Nephron (organoid): ENCODE results near the gene LRRC26.

ENCODE experiments used
- H3K27ac Mint-ChIP-seq, 3 experiments: 2 replicates each; pipeline ENCODE4 v1.8.0; 2020; ENCODE audit warnings: mixed read lengths in 3 of 3, mild to moderate bottlenecking in 2 of 3, moderate library complexity in 1 of 3
- H3K27me3 Mint-ChIP-seq: 2 replicates; pipeline ENCODE4 v1.8.0; 2021; ENCODE audit warnings: low read depth, mild to moderate bottlenecking, moderate library complexity, mixed read lengths
- H3K36me3 Mint-ChIP-seq: 2 replicates; pipeline ENCODE4 v1.8.0; 2020; ENCODE audit warnings: low read depth, mixed read lengths
- H3K4me1 Mint-ChIP-seq: 2 replicates; pipeline ENCODE4 v1.8.0; 2020; ENCODE audit warnings: mixed read lengths
- H3K4me3 Mint-ChIP-seq, 3 experiments: 2 replicates each; pipeline ENCODE4 v1.8.0; 2020; ENCODE audit warnings: mild to moderate bottlenecking in 3 of 3, mixed read lengths in 3 of 3, moderate library complexity in 2 of 3
- H3K9me3 Mint-ChIP-seq: 2 replicates; pipeline ENCODE4 v1.8.0; 2020; ENCODE audit warnings: mixed read lengths
- TF ChIP-seq, protein P1 (sequence below), 3 experiments: fragments of 200-600 bp; sonication (generic); IDR thresholded peaks; one replicate each; pipeline ENCODE4 v1.5.0; 2021; ENCODE audit warnings: antibody characterized with exemption in 3 of 3; ENCODE audit not compliant: unreplicated experiment in 3 of 3

The LRRC26 gene

DNA sequence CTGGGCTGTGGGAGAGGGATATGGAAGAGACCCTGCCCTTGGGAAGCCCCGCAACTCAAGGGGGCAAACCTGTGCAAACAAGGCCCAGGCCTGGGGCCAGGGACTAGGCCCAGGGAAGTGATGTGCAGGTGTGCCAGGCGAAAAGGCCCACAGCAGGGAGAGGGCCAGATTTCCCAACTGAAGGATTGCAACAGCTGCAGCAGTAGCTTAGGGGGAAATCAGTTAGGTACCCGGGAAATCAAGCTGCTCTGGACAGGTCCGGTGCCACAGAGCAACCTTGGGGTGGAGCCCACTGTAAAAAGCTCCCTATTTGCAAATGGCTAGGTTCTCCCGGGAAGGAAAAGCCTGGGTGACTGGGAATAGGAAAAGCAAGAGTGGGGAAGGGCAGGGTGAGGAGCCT is 20.5 kb downstream of the LRRC26 start:
- H3K4me3 Mint-ChIP-seq: no peak overlapping the region
- H3K36me3 Mint-ChIP-seq: no peaks in the 10 kb centered on the region
- TF ChIP-seq, protein P1, sequence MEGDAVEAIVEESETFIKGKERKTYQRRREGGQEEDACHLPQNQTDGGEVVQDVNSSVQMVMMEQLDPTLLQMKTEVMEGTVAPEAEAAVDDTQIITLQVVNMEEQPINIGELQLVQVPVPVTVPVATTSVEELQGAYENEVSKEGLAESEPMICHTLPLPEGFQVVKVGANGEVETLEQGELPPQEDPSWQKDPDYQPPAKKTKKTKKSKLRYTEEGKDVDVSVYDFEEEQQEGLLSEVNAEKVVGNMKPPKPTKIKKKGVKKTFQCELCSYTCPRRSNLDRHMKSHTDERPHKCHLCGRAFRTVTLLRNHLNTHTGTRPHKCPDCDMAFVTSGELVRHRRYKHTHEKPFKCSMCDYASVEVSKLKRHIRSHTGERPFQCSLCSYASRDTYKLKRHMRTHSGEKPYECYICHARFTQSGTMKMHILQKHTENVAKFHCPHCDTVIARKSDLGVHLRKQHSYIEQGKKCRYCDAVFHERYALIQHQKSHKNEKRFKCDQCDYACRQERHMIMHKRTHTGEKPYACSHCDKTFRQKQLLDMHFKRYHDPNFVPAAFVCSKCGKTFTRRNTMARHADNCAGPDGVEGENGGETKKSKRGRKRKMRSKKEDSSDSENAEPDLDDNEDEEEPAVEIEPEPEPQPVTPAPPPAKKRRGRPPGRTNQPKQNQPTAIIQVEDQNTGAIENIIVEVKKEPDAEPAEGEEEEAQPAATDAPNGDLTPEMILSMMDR (IDR thresholded peaks at IDR 0.05; ENCODE audit: unreplicated experiment in 3 of 3): no peak
- H3K27ac Mint-ChIP-seq: no peak overlapping the region
- peaks cover 48% of the 10 kb centered on the region for H3K27me3 Mint-ChIP-seq
- H3K4me1 Mint-ChIP-seq: no peaks in the 10 kb centered on the region
- no peaks in the 10 kb centered on the region for H3K9me3 Mint-ChIP-seq

DNA sequence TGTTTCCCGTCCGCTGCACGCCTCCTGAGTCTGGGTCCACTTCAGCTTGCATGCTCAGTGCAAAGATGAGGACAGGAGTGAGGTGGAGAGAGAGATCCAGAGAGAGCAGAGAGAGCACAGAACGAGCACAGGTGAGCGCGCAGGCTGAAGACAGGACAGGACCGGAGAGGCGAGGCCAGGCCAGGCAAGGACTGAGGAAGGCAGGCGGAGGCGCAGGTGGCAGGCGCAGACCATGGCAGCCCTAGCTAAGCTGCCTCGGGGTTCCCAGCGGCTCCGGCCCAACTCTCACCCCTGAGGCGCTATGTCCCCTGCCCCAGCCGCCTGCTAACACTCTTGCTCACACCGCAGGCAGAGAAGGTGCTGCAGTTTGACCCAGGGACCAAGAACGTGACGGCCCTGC is 21.2 kb downstream of the LRRC26 start:
- no peaks in the 10 kb centered on the region for H3K4me1 Mint-ChIP-seq
- no peaks in the 10 kb centered on the region for H3K36me3 Mint-ChIP-seq
- TF ChIP-seq, protein P1 (IDR thresholded peaks at IDR 0.05; ENCODE audit: unreplicated experiment in 3 of 3): no peak
- peaks cover 55% of the 10 kb centered on the region for H3K27me3 Mint-ChIP-seq
- H3K9me3 Mint-ChIP-seq: no peaks in the 10 kb centered on the region
- H3K4me3 Mint-ChIP-seq: no peak overlapping the region
- no peak overlapping the region for H3K27ac Mint-ChIP-seq

GRCh38 chr9:137148242-137148641 is 21.6 kb downstream of the LRRC26 start:
- Mint-ChIP-seq H3K4me1 (no peaks in the 10 kb centered on the region), H3K9me3 (no peaks in the 10 kb centered on the region), H3K27me3 (peaks cover 59% of the 10 kb centered on the region)

DNA sequence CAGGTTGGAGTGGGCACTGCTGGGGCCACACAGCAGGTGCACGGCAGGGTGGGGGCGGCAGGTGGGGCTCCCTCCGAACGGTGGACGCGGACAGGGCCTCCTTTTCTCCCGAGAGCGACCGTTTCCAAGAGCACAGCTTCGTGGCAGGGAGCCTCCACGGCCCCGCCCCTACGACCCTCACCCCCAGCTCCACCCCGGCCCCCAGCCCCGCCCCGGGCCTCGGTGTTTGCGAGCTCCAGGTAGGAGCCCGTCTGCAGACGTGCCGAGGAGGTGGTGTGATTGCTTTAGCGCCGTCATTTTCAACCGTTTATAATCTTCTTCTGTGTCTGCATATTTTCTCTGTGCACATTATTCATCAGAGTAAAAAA is 22.1 kb downstream of the LRRC26 start:
- Mint-ChIP-seq H3K27me3 (peaks cover 62% of the 10 kb centered on the region), H3K4me3 (no peak overlapping the region), H3K4me1 (no peaks in the 10 kb centered on the region), H3K36me3 (no peaks in the 10 kb centered on the region), H3K27ac (no peak overlapping the region), H3K9me3 (no peaks in the 10 kb centered on the region)
- TF ChIP-seq, protein P1 (IDR thresholded peaks at IDR 0.05; ENCODE audit: unreplicated experiment in 3 of 3): no peak

More at GRCh38 chr9:137148242-137148641, 21.6 kb downstream of the LRRC26 start:
- Mint-ChIP-seq H3K27ac (no peak overlapping the region), H3K4me3 (no peak overlapping the region), H3K36me3 (no peaks in the 10 kb centered on the region)
- TF ChIP-seq, protein P1 (IDR thresholded peaks at IDR 0.05; ENCODE audit: unreplicated experiment in 3 of 3): no peak

DNA sequence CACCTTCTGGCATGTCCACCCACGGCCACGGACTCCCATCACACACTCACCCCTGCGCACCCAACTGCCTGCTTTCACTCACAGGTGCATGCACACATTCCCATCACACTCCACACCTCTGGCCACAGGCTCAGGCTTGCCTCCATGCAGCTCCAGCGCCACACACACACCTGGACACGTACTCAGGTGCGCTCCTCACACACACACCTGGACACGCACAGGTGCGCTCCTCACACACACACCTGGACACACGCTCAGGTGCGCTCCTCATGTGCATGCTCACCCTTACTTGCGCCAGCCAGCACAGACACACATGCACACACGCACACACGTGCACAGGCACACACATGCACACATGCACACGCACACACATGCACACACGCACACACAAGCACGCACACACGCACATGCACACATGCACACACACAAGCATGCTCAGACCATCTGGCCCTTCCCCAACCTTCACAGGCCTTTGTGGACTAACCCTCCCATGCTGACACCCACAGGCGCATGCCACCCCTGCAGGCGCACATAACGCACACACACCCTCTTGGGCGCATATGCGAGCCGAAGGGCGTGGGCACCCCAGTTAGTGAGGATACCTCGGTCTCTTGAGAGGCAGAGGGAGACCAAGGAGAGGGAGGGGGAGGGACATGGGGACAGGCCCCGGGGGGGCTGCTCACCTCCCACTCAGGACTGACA is 22.6 kb downstream of the LRRC26 start:
- Mint-ChIP-seq H3K4me1 (no peaks in the 10 kb centered on the region), H3K36me3 (no peaks in the 10 kb centered on the region), H3K9me3 (no peaks in the 10 kb centered on the region), H3K27ac (no peak overlapping the region), H3K27me3 (peaks cover 66% of the 10 kb centered on the region), H3K4me3 (no peak overlapping the region)
- TF ChIP-seq, protein P1 (IDR thresholded peaks at IDR 0.05; ENCODE audit: unreplicated experiment in 3 of 3): no peak

DNA sequence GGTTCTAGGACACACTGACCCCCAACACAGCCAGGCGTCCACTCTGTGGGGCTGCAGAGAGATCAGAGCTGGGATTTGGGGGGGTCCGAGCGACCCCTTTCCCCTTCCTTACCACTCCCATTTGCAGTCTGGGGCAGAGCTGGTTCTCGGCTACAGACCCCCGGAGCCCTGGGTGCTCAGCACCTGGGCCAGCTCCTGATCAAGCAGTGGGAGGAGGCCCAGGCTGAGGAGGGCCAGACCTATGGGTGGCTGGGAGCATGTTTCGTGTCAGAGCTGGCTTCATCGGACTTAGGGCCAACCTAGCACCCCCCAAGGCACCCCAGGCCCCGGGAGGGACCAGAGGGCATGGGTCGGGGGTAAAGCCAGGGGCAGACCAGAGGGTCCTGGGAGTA is 23.3 kb downstream of the LRRC26 start:
- Mint-ChIP-seq H3K27me3 (peaks cover 66% of the 10 kb centered on the region), H3K36me3 (no peaks in the 10 kb centered on the region), H3K4me1 (no peaks in the 10 kb centered on the region), H3K4me3 (no peak overlapping the region), H3K27ac (no peak overlapping the region), H3K9me3 (no peaks in the 10 kb centered on the region)
- TF ChIP-seq, protein P1 (IDR thresholded peaks at IDR 0.05; ENCODE audit: unreplicated experiment in 3 of 3): no peak
